BJ (cell line): ENCODE measurements around the gene PCNT. TPM values are rescaled to one million over a fixed set of nuclear protein-coding genes. Genes with fewer than 3 reads are reported as not detected.

ENCODE experiments used
- CTCF ChIA-PET: fragments of 350-600 bp; formaldehyde crosslinking; extraction: SDS; loops from one replicate; lab custom pipeline; 2021; ENCODE audit warnings: antibody characterized with exemption, inconsistent platforms; lab: Yijun Ruan, JAX
- POLR2A ChIA-PET: fragments of 300-600 bp; sonication (Branson Sonifier 250); formaldehyde crosslinking; extraction: SDS; loops from one replicate; lab custom pipeline; 2021; ENCODE audit warnings: antibody characterized with exemption; lab: Charles Lee
- DNase-seq: peaks from one replicate; pipeline ENCODE4 v3.0.0-alpha.2; 2011; ENCODE audit warnings: low read depth
- H3K27me3 ChIP-seq: 2 replicates; pipeline ENCODE4 v1.6.0; 2011; ENCODE audit warnings: low read length; ENCODE audit not compliant: control insufficient read depth, insufficient read depth
- H3K36me3 ChIP-seq: 2 replicates; pipeline ENCODE4 v1.5.1; 2011; ENCODE audit warnings: low read length; ENCODE audit not compliant: control insufficient read depth, insufficient read depth
- H3K4me3 ChIP-seq: 2 replicates; pipeline ENCODE4 v1.5.1; 2011; ENCODE audit warnings: low read depth, mild to moderate bottlenecking, control low read depth, low read length
- CTCF ChIP-seq: IDR thresholded peaks from 2 replicates; pipeline ENCODE4 v1.5.1; 2011; ENCODE audit warnings: low read depth, mild to moderate bottlenecking, control low read depth, inconsistent platforms, low read length, moderate library complexity; ENCODE audit not compliant: insufficient read depth
- polyA plus RNA-seq: library from polyadenylated mRNA; depleted of rRNA; stranded (reverse); fragments of >200 nt; gene quantifications from 2 replicates; pipeline ENCODE4 v1.2.3, GENCODE V29; 2011

PCNT gene
- polyA plus RNA-seq, 1 experiment, result 11.0 TPM

DNA sequence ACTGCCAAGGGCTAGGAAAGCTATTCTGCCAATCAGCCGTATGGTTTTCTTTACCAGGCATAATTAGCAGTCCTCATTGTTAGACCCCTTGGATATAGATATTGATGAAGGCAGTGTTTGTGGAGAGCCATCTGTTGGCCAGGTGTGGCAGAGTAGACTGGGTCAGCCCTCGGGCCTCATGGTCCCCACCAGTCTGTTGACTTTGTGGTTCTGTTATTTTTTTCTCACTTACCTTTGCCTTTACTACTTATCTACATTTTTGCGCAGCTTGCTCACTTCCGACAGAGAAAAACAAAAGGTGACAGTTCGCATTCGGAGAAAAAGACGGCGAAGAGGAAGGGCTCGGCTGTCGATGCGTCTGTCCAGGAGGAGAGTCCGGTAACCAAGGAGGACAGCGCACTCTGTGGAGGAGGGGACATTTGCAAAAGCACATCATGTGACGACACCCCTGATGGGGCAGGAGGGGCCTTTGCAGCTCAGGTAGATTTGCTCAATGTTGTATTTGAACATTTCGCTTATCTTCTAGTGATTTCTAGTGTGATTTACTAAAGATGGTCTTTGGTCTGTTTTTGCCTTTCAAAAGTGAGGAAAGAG is 2.3 kb downstream of the PCNT start:
- POLR2A ChIA-PET, result interaction anchor here (0.6 kb wide), 1 partner anchor 32 kb away, joined by 3 read pairs; no protein-coding TSS in a partner anchor
- TF ChIP-seq CTCF, result no peak
- Histone ChIP-seq H3K4me3 (no peak overlapping the region), H3K27me3 (no peaks in the 10 kb centered on the region), H3K36me3 (peaks cover 7% of the 10 kb centered on the region)
- DNase-seq, result no peak
- CTCF ChIA-PET, result interaction anchor here (0.5 to 1.6 kb wide), 5 partner anchors 12 to 183 kb away, joined by 3 to 7 read pairs (median 4); no protein-coding TSS in a partner anchor

DNA sequence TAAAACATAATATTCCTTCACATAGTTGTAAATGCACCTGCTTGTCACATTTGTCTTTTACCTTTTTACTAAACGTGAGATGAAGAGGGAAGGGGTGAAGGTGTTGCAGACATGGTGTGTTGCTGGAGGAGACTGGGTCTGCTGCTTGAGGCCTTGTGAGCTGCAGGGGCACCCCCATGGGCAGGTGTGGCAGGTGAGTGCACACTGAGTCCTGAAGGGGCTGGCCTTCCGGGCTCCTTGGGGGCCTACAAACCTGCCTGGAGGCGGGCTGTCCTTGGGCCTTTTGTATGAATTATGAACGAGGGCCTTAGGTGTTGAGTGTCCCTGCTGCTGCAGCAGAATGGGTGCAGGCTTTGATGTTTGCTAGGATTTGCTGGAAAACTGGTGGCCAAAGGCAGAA is 3.8 kb downstream of the PCNT start:
- no peak for DNase-seq
- ChIA-PET POLR2A (no interaction called here), CTCF (no interaction called here)
- no peak for TF ChIP-seq CTCF
- Histone ChIP-seq H3K36me3 (peaks cover 7% of the 10 kb centered on the region), H3K4me3 (no peak overlapping the region), H3K27me3 (no peaks in the 10 kb centered on the region)

- POLR2A ChIA-PET, result no interaction called here
- CTCF ChIA-PET, result no interaction called here
These were observed 4.2 kb downstream of the PCNT start for GRCh38 chr21:46328151-46328550.

DNA sequence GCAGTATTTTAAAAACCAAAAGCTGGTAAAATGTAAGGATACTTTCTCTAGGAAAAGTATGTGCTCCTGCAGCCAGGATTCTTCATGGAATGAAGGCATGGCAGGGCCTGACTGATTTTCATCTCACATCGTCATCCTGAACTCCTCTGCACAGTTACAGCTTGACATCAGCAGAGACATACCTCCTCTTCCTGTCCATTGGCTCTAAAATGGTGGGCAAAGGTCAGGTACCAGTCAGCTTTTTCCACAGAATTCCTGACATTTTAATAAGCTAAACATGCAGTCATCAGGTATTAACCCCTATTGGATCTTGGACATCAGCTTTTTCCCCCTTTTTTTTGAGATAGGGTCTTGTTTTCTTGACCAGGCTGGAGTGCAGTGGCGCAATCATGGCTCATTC is 5.8 kb downstream of the PCNT start:
- no peak for DNase-seq
- CTCF ChIA-PET, result interaction anchor here (0.6 kb wide), 1 partner anchor 15 kb away, joined by 3 read pairs; no protein-coding TSS in a partner anchor
- Histone ChIP-seq H3K36me3 (peaks cover 9% of the 10 kb centered on the region), H3K4me3 (no peak overlapping the region), H3K27me3 (no peaks in the 10 kb centered on the region)
- POLR2A ChIA-PET, result no interaction called here
- TF ChIP-seq CTCF, result no peak

More at GRCh38 chr21:46328151-46328550, 4.2 kb downstream of the PCNT start:
- no peak overlapping the region for H3K4me3 ChIP-seq
- peaks cover 7% of the 10 kb centered on the region for H3K36me3 ChIP-seq
- no peak for DNase-seq
- H3K27me3 ChIP-seq, result no peaks in the 10 kb centered on the region
- no peak for TF ChIP-seq CTCF

- no peaks in the 10 kb centered on the region for H3K27me3 ChIP-seq
- CTCF ChIA-PET, result interaction anchor here (0.7 kb wide), 1 partner anchor 191 kb away, joined by 7 read pairs; no protein-coding TSS in a partner anchor
- no peak for TF ChIP-seq CTCF
- POLR2A ChIA-PET, result no interaction called here
- H3K4me3 ChIP-seq, result no peak overlapping the region
- no peak for DNase-seq
- peaks cover 7% of the 10 kb centered on the region for H3K36me3 ChIP-seq
These were observed 10.6 kb downstream of the PCNT start for GRCh38 chr21:46334351-46335140.
